Measurements from ENCODE around the gene YIPF3. TPM values are rescaled to one million over a fixed set of nuclear protein-coding genes. Genes with fewer than 3 reads are reported as not detected.
A peak's percentile ranks its signal among the peaks of the same experiment; 100 is the strongest.
"Not testable (repeated sequence)": the region's sequence is repeated elsewhere in the genome, so short reads cannot be mapped to it uniquely, and the experiment has no call there.

YIPF3 gene
- 161 and 168 TPM in 2 replicates for total RNA-seq (2014; rRNA removed)
- 125 TPM for polyA plus RNA-seq (2012)

- peak; percentile 98 for DNase-seq (ENCODE audit: low read depth)
Measured at GRCh38 chr6:43516697-43517504, at the start of gene YIPF3, which contains the start of gene POLR1C. YIPF3 (minus strand) TSS chr6:43516926; CDS start chr6:43516807, 119 bp downstream. POLR1C (plus strand) TSS chr6:43517089; CDS start chr6:43517110, 21 bp downstream.

DNA sequence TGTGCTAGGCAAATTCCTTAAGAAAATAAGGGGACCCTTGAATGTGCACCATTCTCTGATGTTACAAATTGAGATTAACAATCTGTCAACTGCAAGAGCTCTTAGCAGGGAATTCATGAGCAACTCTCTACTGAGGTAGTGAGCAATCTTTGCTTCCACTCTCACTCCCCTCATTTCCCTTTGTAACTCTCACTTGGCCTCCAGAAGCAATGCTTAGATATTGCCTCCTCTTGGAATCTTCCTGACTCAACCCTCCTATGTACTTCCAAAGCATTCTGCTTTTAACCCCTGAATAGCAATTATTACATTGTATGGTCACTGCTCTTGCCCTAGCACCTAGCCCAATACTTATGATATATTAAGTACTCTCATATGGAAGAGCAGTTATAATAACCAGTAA, 42.6 kb upstream of the YIPF3 start:
- DNase-seq (ENCODE audit: low read depth) = no peak

DNA sequence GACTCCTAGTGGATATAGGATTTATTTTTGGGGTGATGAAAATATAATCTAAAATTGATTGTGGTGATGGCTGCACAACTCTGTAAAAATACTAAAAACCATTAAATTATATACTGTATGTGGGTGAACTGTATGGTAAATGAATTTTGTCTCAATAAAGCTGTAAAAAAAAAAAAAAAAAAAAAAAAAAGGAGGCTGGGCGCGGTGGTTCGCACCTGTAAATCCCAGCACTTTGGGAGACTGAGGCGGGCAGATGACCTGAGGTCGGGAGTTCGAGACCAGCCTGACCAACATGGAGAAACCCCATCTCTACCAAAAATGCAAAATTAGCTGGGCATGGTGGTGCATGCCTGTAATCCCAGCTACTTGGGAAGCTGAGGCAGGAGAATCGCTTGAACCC, 40.9 kb upstream of the YIPF3 start:
- DNase-seq (ENCODE audit: low read depth) = not testable (repeated sequence)

DNA sequence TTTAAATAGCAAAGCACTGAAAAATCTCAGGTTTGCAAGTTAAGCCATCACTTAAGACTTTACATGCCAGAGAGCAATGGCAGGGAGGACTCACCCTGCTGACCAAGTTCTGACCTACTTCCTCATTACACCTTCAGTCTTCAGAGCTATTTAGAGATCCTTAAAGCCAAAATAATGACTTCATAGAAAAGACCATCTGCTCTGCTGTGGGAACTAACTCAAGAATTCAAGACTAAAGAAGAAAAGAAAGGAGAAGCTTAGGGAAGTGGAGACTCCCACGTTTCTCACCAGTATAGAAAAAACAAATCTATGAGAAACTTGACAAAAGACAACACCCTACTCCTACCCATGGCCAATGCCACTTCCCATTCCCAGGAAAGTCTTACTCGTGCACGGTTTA, 30.5 kb upstream of the YIPF3 start:
- DNase-seq (ENCODE audit: low read depth) = no peak

- DNase-seq (ENCODE audit: low read depth) = no peak
Measured at GRCh38 chr6:43544461-43544860, 27.7 kb upstream of the YIPF3 start.

DNA sequence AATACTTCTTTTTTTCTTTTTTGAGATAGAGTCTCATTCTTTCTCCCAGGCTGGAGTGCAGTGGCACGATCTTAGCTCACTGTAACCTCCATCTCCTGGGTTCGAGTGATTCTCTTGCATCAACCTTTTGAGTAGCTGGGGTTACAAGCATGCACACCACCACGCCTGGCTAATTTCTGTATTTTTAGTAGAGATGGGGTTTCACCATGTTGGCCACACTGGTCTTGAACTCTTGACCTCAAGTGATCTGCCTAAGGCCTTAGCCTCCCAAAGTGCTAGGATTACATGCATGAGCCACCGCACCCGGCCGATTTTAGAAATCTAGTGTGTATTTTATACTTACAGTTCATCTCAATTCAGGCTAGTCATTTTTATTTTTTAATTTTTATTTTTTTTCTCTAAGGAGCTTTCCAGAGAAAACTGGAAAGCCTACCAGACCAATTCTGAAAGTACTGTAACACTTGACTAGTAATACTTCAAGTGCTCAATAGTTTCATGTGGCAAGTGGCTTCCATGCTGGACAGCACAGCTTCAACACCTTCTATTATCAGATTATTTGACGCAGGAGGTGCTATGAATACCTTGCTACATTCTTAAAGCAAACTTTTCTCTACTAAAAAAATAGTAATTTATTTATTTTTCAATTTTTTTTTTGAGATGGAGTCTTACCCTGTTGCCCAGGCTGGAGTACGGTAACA, 25.2 kb upstream of the YIPF3 start:
- no peak for DNase-seq (ENCODE audit: low read depth)

DNA sequence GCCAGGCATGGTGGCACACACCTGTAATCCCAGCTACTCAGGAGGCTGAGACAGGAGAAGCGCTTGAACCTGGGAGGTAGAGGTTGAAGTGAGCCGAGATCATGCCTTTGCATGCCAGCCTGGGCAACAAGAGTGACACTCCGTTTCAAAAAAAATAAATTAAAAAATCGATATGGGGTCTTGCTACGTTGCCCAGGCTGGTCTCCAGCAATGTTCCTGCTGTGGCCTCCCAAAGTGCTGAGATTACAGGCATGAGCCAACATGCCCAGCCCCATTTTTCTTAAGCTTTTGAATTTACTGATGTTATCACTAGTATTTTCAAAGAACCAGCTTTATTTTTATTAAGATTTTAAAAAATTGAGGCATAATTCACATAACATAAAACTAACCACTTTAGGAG, 23.8 kb upstream of the YIPF3 start:
- DNase-seq (ENCODE audit: low read depth) = no peak

- not testable (repeated sequence) for DNase-seq (ENCODE audit: low read depth)
Measured at GRCh38 chr6:43539409-43539808, 22.7 kb upstream of the YIPF3 start.

GRCh38 chr6:43538986-43539385, 22.3 kb upstream of the YIPF3 start:
- DNase-seq (ENCODE audit: low read depth) = not testable (repeated sequence)

DNA sequence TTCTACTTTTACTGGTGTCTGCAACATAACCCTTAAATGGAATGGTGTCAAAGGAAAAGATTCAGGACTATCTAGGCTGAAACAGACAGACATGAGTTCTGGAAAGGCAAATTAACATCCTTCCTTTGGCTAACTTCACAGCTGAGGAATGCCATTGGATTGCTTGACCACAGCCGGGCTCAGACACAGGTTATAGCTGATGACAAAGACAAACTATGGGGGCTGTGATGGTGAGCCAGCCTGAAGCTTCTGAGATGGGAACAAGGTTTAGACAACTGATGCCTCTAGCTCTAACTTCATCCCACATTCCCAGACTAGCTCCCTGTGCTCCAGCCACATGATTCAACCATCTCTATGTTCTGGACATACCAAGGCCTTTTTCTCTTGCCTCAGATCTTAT, 15.5 kb upstream of the YIPF3 start:
- no peak for DNase-seq (ENCODE audit: low read depth)

GRCh38 chr6:43524483-43524961, 7.8 kb upstream of the YIPF3 start:
- DNase-seq (ENCODE audit: low read depth) = no peak

GRCh38 chr6:43523284-43523683, 6.6 kb upstream of the YIPF3 start:
- DNase-seq (ENCODE audit: low read depth) = no peak

GRCh38 chr6:43522547-43523261, 6.0 kb upstream of the YIPF3 start:
- no peak for DNase-seq (ENCODE audit: low read depth)

DNA sequence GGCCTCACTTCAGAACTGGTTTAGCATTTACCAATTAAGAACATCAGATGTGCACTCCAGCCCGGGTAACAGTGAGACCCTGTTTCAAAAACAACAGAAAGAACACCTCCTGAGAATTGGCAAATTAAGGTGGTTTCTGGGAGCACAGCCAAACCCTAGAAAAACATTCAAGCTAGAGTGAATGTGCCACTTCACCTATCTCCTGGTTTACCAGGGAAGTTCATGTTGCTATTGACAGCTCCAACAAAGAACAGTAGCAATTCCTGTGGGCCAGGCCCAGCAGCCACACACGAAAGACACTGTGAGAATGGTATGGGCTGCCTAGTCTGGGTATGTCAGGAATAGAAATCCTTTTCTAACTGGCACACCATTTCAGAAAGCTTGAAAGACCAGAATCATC, 5.1 kb upstream of the YIPF3 start:
- no peak for DNase-seq (ENCODE audit: low read depth)

DNA sequence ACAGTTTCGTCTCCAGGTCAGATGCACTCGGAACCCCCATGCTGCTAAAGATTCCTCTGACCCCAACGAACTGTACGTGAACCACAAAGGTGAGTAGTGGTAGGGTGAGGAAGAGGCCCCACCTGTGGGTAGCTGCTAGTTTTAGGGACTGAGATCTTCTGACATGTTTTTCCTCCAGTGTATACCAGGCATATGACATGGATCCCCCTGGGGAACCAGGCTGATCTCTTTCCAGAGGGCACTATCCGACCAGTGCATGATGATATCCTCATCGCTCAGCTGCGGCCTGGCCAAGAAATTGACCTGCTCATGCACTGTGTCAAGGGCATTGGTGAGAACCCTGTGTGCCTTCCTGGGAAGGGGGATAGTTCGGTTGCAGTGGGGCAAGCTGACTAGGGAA, 3.4 kb upstream of the YIPF3 start:
- no peak for DNase-seq (ENCODE audit: low read depth)

- DNase-seq (ENCODE audit: low read depth) = no peak
Measured at GRCh38 chr6:43517505-43518357, 1.0 kb upstream of the YIPF3 start.

DNA sequence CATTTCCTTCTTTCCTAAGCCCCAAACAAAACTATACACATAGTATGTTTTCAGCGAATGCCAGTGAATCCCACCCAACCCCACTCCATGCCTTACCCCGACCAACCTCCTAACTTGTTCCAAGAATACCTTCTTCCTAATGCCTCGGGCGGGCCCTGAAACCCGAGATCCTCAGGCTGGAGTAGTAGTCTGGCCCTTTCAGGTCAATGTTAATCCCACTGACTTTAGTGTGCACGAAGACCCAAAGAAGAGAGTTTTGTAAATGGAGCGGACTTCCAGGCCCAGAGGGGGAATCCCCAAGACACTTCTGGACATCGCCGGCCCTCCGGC, 394 bp downstream of the YIPF3 start:
- no peak for DNase-seq (ENCODE audit: low read depth)

DNA sequence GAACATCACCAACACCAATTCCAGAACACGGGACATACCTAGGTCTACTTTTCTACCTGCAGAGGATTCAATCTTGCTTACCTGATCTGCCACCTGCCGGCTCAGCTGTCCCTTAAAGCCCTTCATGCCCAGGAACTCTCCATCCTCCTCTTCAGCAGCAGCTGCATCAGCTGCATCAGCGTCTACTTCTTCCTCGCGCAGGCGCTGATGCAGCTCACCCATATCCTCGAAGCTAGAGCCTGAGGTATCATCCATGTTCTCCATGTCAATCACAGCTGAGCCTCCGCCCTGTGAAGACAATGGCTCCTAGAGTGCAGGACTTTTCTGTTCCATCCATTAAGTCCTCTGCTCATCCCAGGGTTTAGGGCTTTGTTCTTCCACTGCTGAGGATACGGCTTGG, 918 bp downstream of the YIPF3 start:
- DNase-seq (ENCODE audit: low read depth) = no peak

DNA sequence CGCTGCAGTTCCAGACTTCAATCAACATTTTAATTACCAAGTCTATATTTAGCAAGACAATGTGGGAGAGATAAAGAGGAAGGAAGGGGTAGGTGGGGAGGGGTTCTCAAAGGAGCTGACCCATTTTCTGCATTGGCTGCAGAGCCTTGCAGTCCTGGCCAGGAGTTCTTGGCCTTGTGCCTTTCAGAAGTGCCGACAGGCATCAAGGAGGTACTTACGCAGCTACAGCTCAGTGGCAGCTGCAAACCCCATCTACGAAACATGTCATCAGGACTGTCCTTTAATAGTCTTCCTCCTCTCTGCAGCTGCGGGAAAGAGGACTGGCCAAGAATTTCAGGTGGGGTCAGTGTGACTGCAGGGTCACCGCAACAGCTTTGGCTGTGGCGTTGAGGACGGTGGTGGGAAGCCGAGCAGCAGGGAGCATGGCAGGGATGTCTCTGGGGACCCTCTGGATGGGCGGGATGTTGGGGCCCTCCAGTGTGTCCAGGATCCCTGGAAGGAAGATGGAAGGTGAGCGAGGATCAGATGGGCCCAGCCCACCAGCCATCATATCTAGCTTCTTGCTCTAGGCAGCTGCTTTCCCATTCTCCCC, 4.8 kb downstream of the YIPF3 start:
- DNase-seq (ENCODE audit: low read depth) = no peak

- no peak for DNase-seq (ENCODE audit: low read depth)
Measured at GRCh38 chr6:43510827-43511163, 5.9 kb downstream of the YIPF3 start.
